Fibroblast of skin of scalp (primary cell): ENCODE measurements around the gene PBX3.

Experiments used
- DNase-seq: peaks from one replicate; pipeline ENCODE4 v3.0.0-alpha.2; 2013

The PBX3 gene

GRCh38 chr9:125749287-125749935 is 2.2 kb downstream of the PBX3 start:
- no peak for DNase-seq

- DNase-seq: no peak
These were observed 2.9 kb downstream of the PBX3 start for GRCh38 chr9:125749951-125750626.

DNA sequence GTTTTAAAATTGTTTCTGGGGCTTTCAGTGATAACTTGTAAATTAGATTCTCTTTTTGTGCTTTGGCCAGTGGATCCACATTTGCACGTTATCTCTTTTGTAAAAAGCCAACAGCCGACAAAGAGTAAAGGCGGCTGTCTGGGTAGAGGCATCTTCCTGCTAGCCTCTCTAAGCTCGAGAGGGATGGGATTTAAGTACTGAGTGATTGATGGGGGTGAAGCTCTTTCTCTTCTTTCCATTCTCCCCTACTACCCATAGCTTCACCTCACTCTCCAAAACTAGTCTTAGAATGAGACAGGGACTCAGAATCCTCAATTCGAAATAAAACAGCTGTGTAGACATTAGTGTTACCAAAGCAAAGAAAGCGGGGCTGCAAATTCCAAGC is 3.4 kb downstream of the PBX3 start:
- no peak for DNase-seq

- no peak for DNase-seq
These were observed 5.0 kb downstream of the PBX3 start for GRCh38 chr9:125752070-125752628.

- no peak for DNase-seq
These were observed 6.9 kb downstream of the PBX3 start for GRCh38 chr9:125754096-125754495.

DNA sequence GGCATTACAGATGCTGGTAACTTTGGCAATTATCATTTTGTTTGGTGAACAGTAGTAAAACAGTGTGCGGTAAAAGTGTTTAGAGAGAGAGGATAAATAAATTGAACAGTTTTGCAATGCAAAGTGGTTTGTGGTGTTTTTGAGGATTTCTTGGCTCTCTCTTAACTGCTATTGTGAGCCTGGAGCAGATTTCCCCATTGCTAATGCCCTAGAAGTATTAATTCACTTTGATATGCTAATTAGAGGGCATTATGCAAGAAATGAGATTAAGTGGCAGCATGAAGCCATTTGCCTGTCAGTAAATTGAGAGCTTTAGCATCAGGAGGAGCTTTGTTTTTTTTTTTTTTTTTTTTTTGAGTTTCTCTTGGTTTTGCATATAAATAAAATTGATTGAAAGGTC is 8.2 kb downstream of the PBX3 start:
- DNase-seq: no peak

DNA sequence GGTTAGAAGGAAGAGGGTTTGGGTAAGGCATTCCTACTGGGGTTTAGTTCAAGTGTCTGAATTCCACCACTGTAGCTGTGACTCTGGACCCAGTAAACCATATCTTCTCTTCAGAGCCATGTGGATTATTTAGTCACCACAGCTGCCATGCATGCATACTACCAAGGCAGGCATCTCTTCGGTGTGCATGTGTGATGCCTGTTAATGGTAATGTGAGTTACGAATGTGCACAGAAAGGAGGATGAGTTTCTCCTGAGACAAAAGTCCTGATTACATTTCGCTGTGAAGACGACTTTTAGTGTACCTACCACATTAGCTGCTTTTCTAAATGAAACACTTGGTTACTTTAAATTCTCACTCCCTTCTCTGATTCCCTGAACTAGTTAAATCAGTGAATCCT is 9.3 kb downstream of the PBX3 start:
- no peak for DNase-seq

DNA sequence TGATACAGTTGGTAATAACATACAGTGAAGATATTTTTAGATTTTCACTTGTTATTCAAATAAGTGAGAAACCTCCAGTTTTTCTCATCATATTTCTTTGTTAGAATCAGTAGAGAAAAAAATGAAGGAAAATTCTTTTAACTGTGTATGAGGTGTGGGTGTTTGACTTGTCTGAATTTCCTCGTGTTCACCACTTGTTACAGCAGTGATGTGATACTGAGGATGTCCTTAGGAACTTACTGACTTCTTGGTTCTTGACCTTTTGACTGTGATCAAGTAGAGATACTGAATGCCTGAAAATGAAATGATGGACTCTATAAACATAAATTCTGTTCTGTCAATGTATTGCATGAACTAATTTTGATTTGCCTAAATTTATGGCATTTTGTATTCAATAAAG is 10.7 kb downstream of the PBX3 start:
- DNase-seq: no peak

- DNase-seq: no peak
These were observed 12.0 kb downstream of the PBX3 start for GRCh38 chr9:125758986-125759763.

DNA sequence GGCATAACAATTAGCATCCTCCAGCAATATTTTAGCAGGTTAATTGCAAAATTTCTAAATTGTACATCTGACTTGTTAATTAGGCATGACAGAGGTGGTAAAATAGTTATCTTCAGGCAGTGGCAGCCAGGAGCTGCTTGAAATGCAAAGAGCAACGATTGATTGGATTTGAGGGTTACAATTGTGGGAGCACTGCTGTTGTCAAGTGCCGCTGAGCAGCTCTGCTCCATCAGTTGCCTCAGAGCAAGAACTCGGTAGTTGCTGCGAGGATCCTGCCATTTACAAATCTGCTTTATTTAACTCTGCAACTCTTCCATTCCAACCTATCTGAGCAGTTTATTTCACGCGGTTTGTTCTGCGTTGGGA is 12.6 kb downstream of the PBX3 start:
- no peak for DNase-seq

DNA sequence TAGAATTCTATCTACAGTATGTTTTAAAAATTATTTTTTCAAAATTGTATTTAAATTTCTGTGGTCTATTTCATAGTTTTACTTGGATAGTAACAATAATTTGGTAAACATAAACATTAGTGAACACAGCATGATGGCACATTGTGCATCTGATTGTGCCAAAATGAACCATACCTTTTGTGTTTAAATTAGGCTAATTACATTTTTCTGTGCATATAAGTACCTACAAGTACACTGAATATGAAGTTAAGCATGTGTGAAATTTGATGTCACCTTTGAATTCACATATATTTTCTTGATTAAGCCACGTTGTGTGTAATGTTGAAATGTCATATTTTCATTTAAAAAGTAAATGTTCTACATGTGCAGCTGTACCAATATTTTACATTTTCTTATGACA is 13.4 kb downstream of the PBX3 start:
- DNase-seq: no peak

DNA sequence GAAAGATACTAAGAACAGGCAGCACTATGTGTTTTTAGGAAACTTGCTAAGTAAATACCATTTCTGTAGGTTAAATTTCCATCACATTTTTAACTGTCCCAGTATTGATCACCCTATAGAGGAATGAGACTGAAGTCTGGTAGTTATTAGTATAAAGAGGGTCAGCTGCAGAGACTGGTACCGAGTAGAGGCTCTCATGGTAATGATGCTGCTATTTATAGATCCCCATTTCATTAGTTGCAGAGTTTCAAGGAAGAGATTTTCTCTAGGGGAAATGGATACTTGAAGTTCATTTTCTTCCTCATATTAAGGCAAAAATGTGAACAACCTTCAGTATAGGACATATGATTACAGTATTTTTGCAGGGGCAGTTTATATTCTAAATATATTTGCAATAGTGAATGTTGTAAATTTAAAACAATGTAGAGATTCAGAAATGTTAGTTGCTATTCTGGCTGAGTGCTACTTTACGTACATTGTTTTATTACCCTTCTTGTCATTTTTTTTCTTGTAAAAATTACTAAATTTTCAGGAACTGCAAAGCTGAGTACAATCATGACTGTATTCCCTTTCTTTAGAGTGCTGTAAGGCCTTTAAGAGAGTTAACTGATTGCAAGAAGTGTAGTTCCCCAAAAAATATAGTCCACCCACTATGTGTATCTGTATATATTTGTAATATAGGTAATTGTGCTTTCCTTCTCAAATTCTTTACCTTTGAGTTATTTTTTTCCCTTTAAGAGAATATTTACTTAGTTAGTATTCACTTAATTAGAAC is 14.7 kb downstream of the PBX3 start:
- DNase-seq: no peak

DNA sequence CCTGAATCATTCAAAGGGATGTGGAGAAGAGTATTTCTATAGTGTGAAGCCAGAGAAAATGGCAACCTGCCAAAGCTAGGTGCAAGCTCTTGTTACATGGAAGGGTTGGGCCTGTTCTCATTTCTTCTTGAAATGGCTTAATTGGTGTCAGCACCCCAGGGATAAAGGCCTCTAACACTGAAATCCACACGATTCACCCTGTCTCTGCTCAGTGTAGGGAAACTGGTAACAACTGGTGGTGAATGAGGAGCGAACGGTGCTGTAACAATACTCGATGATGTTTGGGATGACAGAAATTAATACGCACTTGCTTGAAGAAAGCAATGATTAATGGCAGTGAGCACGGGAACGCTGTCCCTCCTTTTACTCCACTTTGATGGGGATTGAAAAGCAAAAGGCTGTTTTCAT is 16.2 kb downstream of the PBX3 start:
- DNase-seq: peak; percentile 37

GRCh38 chr9:125764198-125764597 is 17.0 kb downstream of the PBX3 start:
- no peak for DNase-seq

GRCh38 chr9:125766468-125767221 is 19.5 kb downstream of the PBX3 start:
- DNase-seq: no peak

GRCh38 chr9:125767349-125767748 is 20.2 kb downstream of the PBX3 start:
- no peak for DNase-seq

GRCh38 chr9:125768803-125769202 is 21.6 kb downstream of the PBX3 start:
- DNase-seq: no peak

DNA sequence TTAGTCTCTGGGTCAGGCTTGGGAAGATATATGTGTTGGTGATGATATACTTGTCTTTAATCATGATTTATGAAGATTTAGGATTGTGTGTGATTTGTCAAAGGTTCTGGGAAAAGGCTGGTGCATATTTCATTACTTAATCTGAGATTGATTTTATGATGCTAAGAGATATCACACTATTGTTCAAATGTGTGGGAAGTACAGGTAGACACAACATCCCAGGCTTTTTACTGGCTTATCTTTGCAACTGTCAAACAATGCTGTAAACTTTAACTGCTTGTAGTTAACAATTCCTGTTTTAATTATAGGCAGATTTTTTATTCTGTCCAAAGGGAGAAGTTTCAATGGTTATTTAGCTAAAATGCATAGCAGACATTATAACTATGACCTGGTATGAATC is 23.9 kb downstream of the PBX3 start:
- DNase-seq: no peak

- no peak for DNase-seq
These were observed 25.6 kb downstream of the PBX3 start for GRCh38 chr9:125772740-125773139.

- DNase-seq: no peak
These were observed 26.9 kb downstream of the PBX3 start for GRCh38 chr9:125774106-125774505.

DNA sequence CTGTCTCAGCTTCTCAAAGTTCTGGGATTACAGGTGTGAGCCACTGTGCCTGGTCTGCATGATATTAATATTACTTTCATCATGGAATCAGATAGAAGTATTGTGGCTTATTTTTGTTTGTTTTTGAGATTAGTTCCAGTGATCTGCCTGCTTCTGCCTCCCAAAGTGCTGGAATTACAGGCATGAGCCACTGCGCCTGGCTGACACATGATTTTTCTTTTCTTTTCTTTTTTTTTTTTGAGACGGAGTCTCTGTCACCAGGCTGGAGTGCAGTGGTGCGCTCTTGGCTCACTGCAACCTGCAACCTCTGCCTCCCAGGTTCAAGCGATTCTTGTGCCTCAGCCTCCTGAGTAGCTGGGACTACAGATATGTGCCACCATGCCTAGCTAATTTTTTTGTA is 29.6 kb downstream of the PBX3 start:
- peak; percentile 41 for DNase-seq
